Ascending aorta (tissue), 2 donors: ENCODE results near the gene GJB2. TPM values are rescaled to one million over a fixed set of nuclear protein-coding genes. Genes with fewer than 3 reads are reported as not detected.

Source experiments
- DNase-seq, 2 donors: peaks; one replicate each; pipeline ENCODE4 v3.0.0-alpha.2; 2019; ENCODE audit warnings: low spot score in 2 of 2
- H3K27ac ChIP-seq, 2 donors: fragments of 200-600 bp; sonication (generic); one replicate each; pipeline ENCODE4 v1.5.1; 2016 to 2017; ENCODE audit warnings: mild to moderate bottlenecking in 1 of 2
- H3K27me3 ChIP-seq: fragments of 200-600 bp; sonication (generic); one replicate; pipeline ENCODE4 v1.5.1; 2017
- H3K36me3 ChIP-seq, 2 donors: fragments of 200-600 bp; sonication (generic); one replicate each; pipeline ENCODE4 v1.5.1; 2016
- H3K4me1 ChIP-seq, 2 donors: fragments of 200-600 bp; sonication (generic); one replicate each; pipeline ENCODE4 v1.5.1; 2016 to 2017; ENCODE audit warnings: mild to moderate bottlenecking in 1 of 2
- H3K4me3 ChIP-seq, 2 donors: fragments of 200-600 bp; sonication (generic); one replicate each; pipeline ENCODE4 v1.5.1; 2016 to 2017; ENCODE audit warnings: mild to moderate bottlenecking in 1 of 2
- H3K9me3 ChIP-seq, 2 donors: fragments of 200-600 bp; sonication (generic); one replicate each; pipeline ENCODE4 v1.5.1; 2016
- intact Hi-C: fragments of 100-400 bp; cut with DNase I; formaldehyde crosslinking; loops from one replicate; pipeline ENCODE4 v1.15.1; 2023
- total RNA-seq: library from RNA; depleted of rRNA; stranded (reverse); fragments of >200 nt; gene quantifications from one replicate; pipeline ENCODE4 v1.1.0, GENCODE V29; 2016
- TF ChIP-seq, protein P1 (sequence below), 3 experiments: fragments of 200-600 bp in 2 of 3; fragments of 450-650 bp in 1 of 3; sonication (generic) in 2 of 3; IDR thresholded peaks; one replicate each; pipeline ENCODE4 v1.5.1; 2016 to 2019; ENCODE audit warnings: antibody characterized with exemption in 3 of 3, mild to moderate bottlenecking in 1 of 3, moderate library complexity in 1 of 3

Gene GJB2
- total RNA-seq, 1 donor from 2014 or later: 0.21 TPM

GRCh38 chr13:20230913-20231838 lies 38.4 kb upstream of the GJB2 start:
- no peaks in the 10 kb centered on the region for H3K9me3 ChIP-seq
- no peak overlapping the region for H3K27ac ChIP-seq
- TF ChIP-seq, protein P1, sequence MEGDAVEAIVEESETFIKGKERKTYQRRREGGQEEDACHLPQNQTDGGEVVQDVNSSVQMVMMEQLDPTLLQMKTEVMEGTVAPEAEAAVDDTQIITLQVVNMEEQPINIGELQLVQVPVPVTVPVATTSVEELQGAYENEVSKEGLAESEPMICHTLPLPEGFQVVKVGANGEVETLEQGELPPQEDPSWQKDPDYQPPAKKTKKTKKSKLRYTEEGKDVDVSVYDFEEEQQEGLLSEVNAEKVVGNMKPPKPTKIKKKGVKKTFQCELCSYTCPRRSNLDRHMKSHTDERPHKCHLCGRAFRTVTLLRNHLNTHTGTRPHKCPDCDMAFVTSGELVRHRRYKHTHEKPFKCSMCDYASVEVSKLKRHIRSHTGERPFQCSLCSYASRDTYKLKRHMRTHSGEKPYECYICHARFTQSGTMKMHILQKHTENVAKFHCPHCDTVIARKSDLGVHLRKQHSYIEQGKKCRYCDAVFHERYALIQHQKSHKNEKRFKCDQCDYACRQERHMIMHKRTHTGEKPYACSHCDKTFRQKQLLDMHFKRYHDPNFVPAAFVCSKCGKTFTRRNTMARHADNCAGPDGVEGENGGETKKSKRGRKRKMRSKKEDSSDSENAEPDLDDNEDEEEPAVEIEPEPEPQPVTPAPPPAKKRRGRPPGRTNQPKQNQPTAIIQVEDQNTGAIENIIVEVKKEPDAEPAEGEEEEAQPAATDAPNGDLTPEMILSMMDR (IDR thresholded peaks at IDR 0.05): no peak
- intact Hi-C loops: no loop called here
- peak overlapping the region; percentile 28 to 45 for H3K4me3 ChIP-seq
- no peaks in the 10 kb centered on the region for H3K27me3 ChIP-seq
- H3K36me3 ChIP-seq: no peaks in the 10 kb centered on the region
- peak in 1 of 2 donors; percentile 43 for DNase-seq
- no peaks in the 10 kb centered on the region for H3K4me1 ChIP-seq

- intact Hi-C loops: no loop called here
- no peaks in the 10 kb centered on the region for H3K4me1 ChIP-seq
- no peaks in the 10 kb centered on the region for H3K36me3 ChIP-seq
- TF ChIP-seq, protein P1 (IDR thresholded peaks at IDR 0.05): no peak
- H3K27ac ChIP-seq: no peak overlapping the region
- H3K4me3 ChIP-seq: no peak overlapping the region
- H3K9me3 ChIP-seq: no peaks in the 10 kb centered on the region
- no peaks in the 10 kb centered on the region for H3K27me3 ChIP-seq
- no peak for DNase-seq
Observed at GRCh38 chr13:20227730-20228129, 35.0 kb upstream of the GJB2 start.

DNA sequence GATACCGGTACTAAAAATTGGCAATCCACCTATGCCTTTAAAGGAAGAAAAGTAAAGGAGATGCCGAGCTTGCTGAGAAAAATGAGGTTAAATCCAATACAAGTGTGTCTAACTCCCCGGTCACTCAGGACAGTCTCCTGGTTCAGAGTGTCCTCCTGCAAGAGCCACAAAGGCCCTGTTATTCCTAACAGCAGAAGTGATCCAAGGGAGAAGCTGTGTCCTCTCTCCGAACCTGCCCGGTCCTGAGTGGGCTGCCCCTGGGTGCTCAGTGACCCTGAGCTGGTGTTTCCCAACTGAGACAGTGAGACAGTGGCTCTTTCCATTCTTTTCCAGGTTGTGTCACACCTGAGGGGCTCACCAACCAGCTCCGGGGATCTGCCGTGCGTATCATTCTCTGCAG lies 34.5 kb upstream of the GJB2 start:
- Histone ChIP-seq H3K27ac (no peak overlapping the region), H3K27me3 (no peaks in the 10 kb centered on the region), H3K4me3 (no peak overlapping the region), H3K4me1 (no peaks in the 10 kb centered on the region), H3K9me3 (no peaks in the 10 kb centered on the region), H3K36me3 (no peaks in the 10 kb centered on the region)
- intact Hi-C loops: no loop called here
- DNase-seq: no peak
- TF ChIP-seq, protein P1 (IDR thresholded peaks at IDR 0.05): no peak

- DNase-seq: no peak
- Histone ChIP-seq H3K9me3 (no peaks in the 10 kb centered on the region), H3K27ac (no peak overlapping the region), H3K27me3 (no peaks in the 10 kb centered on the region), H3K4me3 (no peak overlapping the region), H3K36me3 (no peaks in the 10 kb centered on the region), H3K4me1 (no peaks in the 10 kb centered on the region)
- intact Hi-C loops: no loop called here
- TF ChIP-seq, protein P1 (IDR thresholded peaks at IDR 0.05): no peak
Observed at GRCh38 chr13:20222553-20222952, 29.8 kb upstream of the GJB2 start.

DNA sequence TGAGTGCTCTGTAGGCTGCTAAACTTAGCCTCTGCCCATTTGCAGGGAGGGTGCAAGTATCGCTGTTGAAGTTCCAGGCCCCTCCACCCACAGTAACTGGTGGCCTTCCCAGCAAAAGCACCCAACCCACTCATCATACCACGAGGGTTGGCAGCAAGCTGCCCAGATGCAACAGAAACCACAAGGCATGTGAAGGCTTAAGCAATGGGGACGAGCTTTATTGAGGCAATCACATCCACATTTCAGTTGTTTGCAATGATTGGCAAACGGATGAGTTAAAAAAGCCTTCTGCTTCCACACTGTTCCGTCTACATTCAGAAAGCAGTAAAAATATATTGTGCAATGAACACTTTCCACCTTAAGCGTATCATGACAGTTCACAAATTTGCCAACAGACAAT lies 29.0 kb upstream of the GJB2 start:
- TF ChIP-seq, protein P1 (IDR thresholded peaks at IDR 0.05): no peak
- Histone ChIP-seq H3K4me1 (no peaks in the 10 kb centered on the region), H3K4me3 (no peak overlapping the region), H3K36me3 (no peaks in the 10 kb centered on the region), H3K27me3 (no peaks in the 10 kb centered on the region), H3K9me3 (no peaks in the 10 kb centered on the region), H3K27ac (no peak overlapping the region)
- intact Hi-C loops: no loop called here
- DNase-seq: no peak
